ENCODE measurements around the gene PLEKHN1.

The PLEKHN1 gene

GRCh38 chr1:970242-970972 lies 4.1 kb downstream of the PLEKHN1 start:
- no peak overlapping the region for H2BK15ac ChIP-seq (ENCODE audit: low read depth, poor library complexity, severe bottlenecking)
- no peak overlapping the region for H3K4me3 ChIP-seq (ENCODE audit: insufficient read depth in 1 of 2, low read depth in 1 of 2, low read length in 2 of 2)
- H4K91ac ChIP-seq (ENCODE audit: low read length): no peak overlapping the region
- H2AK5ac ChIP-seq (ENCODE audit: low read length, severe bottlenecking): no peak overlapping the region
- H3K18ac ChIP-seq (ENCODE audit: low read depth in 1 of 2, low read length in 2 of 2): no peak overlapping the region
- no peak overlapping the region for H3K27ac ChIP-seq (ENCODE audit: low read length, poor library complexity, severe bottlenecking)
- no peak overlapping the region for H3K14ac ChIP-seq (ENCODE audit: low read length in 2 of 2)
- H4K8ac ChIP-seq (ENCODE audit: low read length): no peak overlapping the region
- no peak overlapping the region for H2BK120ac ChIP-seq (ENCODE audit: low read depth, low read length)
- no peaks in the 10 kb centered on the region for H3K9me3 ChIP-seq (ENCODE audit: control insufficient read depth, low read length)
- peaks cover 19% of the 10 kb centered on the region for H3K4me1 ChIP-seq (ENCODE audit: control insufficient read depth, insufficient read depth, low read depth, low read length)
- 49% methylated on average over 33 of the region's 33 CpGs for WGBS
- no peak overlapping the region for H3K4me2 ChIP-seq (ENCODE audit: low read length, poor library complexity, severe bottlenecking)
- no peak overlapping the region for H3K23ac ChIP-seq (ENCODE audit: low read length in 2 of 2)
- no peak overlapping the region for H3K4ac ChIP-seq (ENCODE audit: low read depth in 1 of 2, low read length in 2 of 2)
- peaks cover 0 to 13% of the 10 kb centered on the region in 2 experiments for H3K36me3 ChIP-seq (ENCODE audit: control insufficient read depth in 1 of 2, insufficient read depth in 2 of 2, low read depth in 1 of 2, low read length in 2 of 2)
- H3K9ac ChIP-seq (ENCODE audit: low read length): no peak overlapping the region
- peaks cover 0 to 75% of the 10 kb centered on the region in 2 experiments for H3K27me3 ChIP-seq (ENCODE audit: control insufficient read depth in 1 of 2, insufficient read depth in 1 of 2, low read length in 2 of 2)
- H2AFZ ChIP-seq (ENCODE audit: low read depth, low read length): no peak overlapping the region
- no peak overlapping the region for H2BK5ac ChIP-seq (ENCODE audit: low read depth, low read length, poor library complexity, severe bottlenecking)
- no peak overlapping the region for H2BK12ac ChIP-seq (ENCODE audit: low read length in 2 of 2)
- no peak for DNase-seq
- H3K79me1 ChIP-seq (replicated peaks; ENCODE audit: low read length, poor library complexity, severe bottlenecking): no peaks in the 10 kb centered on the region

GRCh38 chr1:970973-971730 lies 4.9 kb downstream of the PLEKHN1 start:
- Histone ChIP-seq H2AFZ (ENCODE audit: low read depth, low read length) (no peak overlapping the region), H3K4me2 (ENCODE audit: low read length, poor library complexity, severe bottlenecking) (no peak overlapping the region), H3K27ac (ENCODE audit: low read length, poor library complexity, severe bottlenecking) (no peak overlapping the region), H3K36me3 (ENCODE audit: control insufficient read depth in 1 of 2, insufficient read depth in 2 of 2, low read depth in 1 of 2, low read length in 2 of 2) (peaks cover 0 to 9% of the 10 kb centered on the region in 2 experiments), H2BK12ac (ENCODE audit: low read length in 2 of 2) (no peak overlapping the region), H2AK5ac (ENCODE audit: low read length, severe bottlenecking) (no peak overlapping the region), H3K23ac (ENCODE audit: low read length in 2 of 2) (no peak overlapping the region), H3K4me3 (ENCODE audit: insufficient read depth in 1 of 2, low read depth in 1 of 2, low read length in 2 of 2) (no peak overlapping the region), H2BK120ac (ENCODE audit: low read depth, low read length) (no peak overlapping the region), H3K14ac (ENCODE audit: low read length in 2 of 2) (no peak overlapping the region), H3K9me3 (ENCODE audit: control insufficient read depth, low read length) (no peaks in the 10 kb centered on the region), H2BK15ac (ENCODE audit: low read depth, poor library complexity, severe bottlenecking) (no peak overlapping the region), H2BK5ac (ENCODE audit: low read depth, low read length, poor library complexity, severe bottlenecking) (no peak overlapping the region), H3K4ac (ENCODE audit: low read depth in 1 of 2, low read length in 2 of 2) (no peak overlapping the region), H3K27me3 (ENCODE audit: control insufficient read depth in 1 of 2, insufficient read depth in 1 of 2, low read length in 2 of 2) (peaks cover 0 to 83% of the 10 kb centered on the region in 2 experiments), H3K4me1 (ENCODE audit: control insufficient read depth, insufficient read depth, low read depth, low read length) (peaks cover 18% of the 10 kb centered on the region), H3K9ac (ENCODE audit: low read length) (no peak overlapping the region), H3K79me1 (replicated peaks; ENCODE audit: low read length, poor library complexity, severe bottlenecking) (no peaks in the 10 kb centered on the region), H4K8ac (ENCODE audit: low read length) (no peak overlapping the region), H4K91ac (ENCODE audit: low read length) (no peak overlapping the region), H3K18ac (ENCODE audit: low read depth in 1 of 2, low read length in 2 of 2) (no peak overlapping the region)
- 84% methylated on average over 30 of the region's 42 CpGs for WGBS
- DNase-seq: no peak

GRCh38 chr1:971751-972506 lies 5.6 kb downstream of the PLEKHN1 start:
- H3K14ac ChIP-seq (ENCODE audit: low read length in 2 of 2): no peak overlapping the region
- H2BK5ac ChIP-seq (ENCODE audit: low read depth, low read length, poor library complexity, severe bottlenecking): no peak overlapping the region
- H2AK5ac ChIP-seq (ENCODE audit: low read length, severe bottlenecking): no peak overlapping the region
- H3K27me3 ChIP-seq (ENCODE audit: control insufficient read depth in 1 of 2, insufficient read depth in 1 of 2, low read length in 2 of 2): peaks cover 0 to 86% of the 10 kb centered on the region in 2 experiments
- no peak overlapping the region for H3K4ac ChIP-seq (ENCODE audit: low read depth in 1 of 2, low read length in 2 of 2)
- H4K91ac ChIP-seq (ENCODE audit: low read length): no peak overlapping the region
- H2BK12ac ChIP-seq (ENCODE audit: low read length in 2 of 2): no peak overlapping the region
- H3K18ac ChIP-seq (ENCODE audit: low read depth in 1 of 2, low read length in 2 of 2): no peak overlapping the region
- peak overlapping the region; percentile 6 for H2BK15ac ChIP-seq (ENCODE audit: low read depth, poor library complexity, severe bottlenecking)
- H3K79me1 ChIP-seq (replicated peaks; ENCODE audit: low read length, poor library complexity, severe bottlenecking): no peaks in the 10 kb centered on the region
- peaks cover 0 to 9% of the 10 kb centered on the region in 2 experiments for H3K36me3 ChIP-seq (ENCODE audit: control insufficient read depth in 1 of 2, insufficient read depth in 2 of 2, low read depth in 1 of 2, low read length in 2 of 2)
- no peak overlapping the region for H2AFZ ChIP-seq (ENCODE audit: low read depth, low read length)
- no peak overlapping the region for H3K23ac ChIP-seq (ENCODE audit: low read length in 2 of 2)
- no peak overlapping the region for H3K9ac ChIP-seq (ENCODE audit: low read length)
- WGBS: 91% methylated on average over 34 of the region's 34 CpGs
- no peak for DNase-seq
- H3K4me1 ChIP-seq (ENCODE audit: control insufficient read depth, insufficient read depth, low read depth, low read length): peaks cover 14% of the 10 kb centered on the region
- no peak overlapping the region for H3K27ac ChIP-seq (ENCODE audit: low read length, poor library complexity, severe bottlenecking)
- no peak overlapping the region for H3K4me2 ChIP-seq (ENCODE audit: low read length, poor library complexity, severe bottlenecking)
- H4K8ac ChIP-seq (ENCODE audit: low read length): no peak overlapping the region
- no peak overlapping the region for H2BK120ac ChIP-seq (ENCODE audit: low read depth, low read length)
- H3K9me3 ChIP-seq (ENCODE audit: control insufficient read depth, low read length): no peaks in the 10 kb centered on the region
- no peak overlapping the region for H3K4me3 ChIP-seq (ENCODE audit: insufficient read depth in 1 of 2, low read depth in 1 of 2, low read length in 2 of 2)
